Mesodermal cell (in vitro differentiated cells): Measurements from ENCODE around the gene CCL19.
A peak's percentile ranks its signal among the peaks of the same experiment; 100 is the strongest.

ENCODE experiments used
- H3K27ac ChIP-seq: 2 replicates; pipeline ENCODE4 v1.7.0; 2013; ENCODE audit warnings: mild to moderate bottlenecking, low read depth, low read length, moderate library complexity; ENCODE audit not compliant: severe bottlenecking
- H3K36me3 ChIP-seq: 2 replicates; pipeline ENCODE4 v1.7.1; 2013; ENCODE audit warnings: mild to moderate bottlenecking, low read length, moderate library complexity; ENCODE audit not compliant: control insufficient read depth, insufficient read depth
- H3K4me1 ChIP-seq: one replicate; pipeline ENCODE4 v1.7.1; 2013; ENCODE audit warnings: mild to moderate bottlenecking, low read length; ENCODE audit not compliant: insufficient read depth, control insufficient read depth, poor library complexity, severe bottlenecking
- H3K4me3 ChIP-seq: 2 replicates; pipeline ENCODE4 v1.7.0; 2013; ENCODE audit warnings: low read length, control low read depth, mild to moderate bottlenecking; ENCODE audit not compliant: insufficient read depth, poor library complexity, severe bottlenecking; ENCODE audit errors: extremely low read depth
- H3K9me3 ChIP-seq: 2 replicates; pipeline ENCODE4 v1.7.1; 2013; ENCODE audit warnings: mild to moderate bottlenecking, low read length, moderate library complexity; ENCODE audit not compliant: control insufficient read depth
- WGBS, 2 experiments: methylation state at CpG; one replicate each; pipeline ENCODE4 v1.1.5; 2013; ENCODE audit warnings: missing lambda C conversion rate in 2 of 2; ENCODE audit not compliant: insufficient coverage in 2 of 2; 5-methylcytosine and 5-hydroxymethylcytosine counted together

Gene CCL19

DNA sequence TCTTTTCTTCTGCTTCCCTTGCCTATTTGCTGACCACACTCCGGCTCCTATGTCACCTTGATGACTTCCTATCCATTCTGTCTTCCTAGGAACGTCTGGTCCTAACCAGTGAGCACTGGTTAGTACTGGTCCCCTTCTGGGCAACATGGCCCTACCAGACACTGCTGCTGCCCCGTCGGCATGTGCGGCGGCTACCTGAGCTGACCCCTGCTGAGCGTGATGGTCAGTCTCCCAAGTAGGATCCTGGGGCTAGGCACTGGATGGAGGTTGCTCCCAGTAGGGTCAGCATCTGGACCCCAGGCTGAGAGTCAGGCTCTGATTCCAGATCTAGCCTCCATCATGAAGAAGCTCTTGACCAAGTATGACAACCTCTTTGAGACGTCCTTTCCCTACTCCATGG lies 42.4 kb downstream of the CCL19 start:
- peaks cover 22% of the 10 kb centered on the region for H3K4me1 ChIP-seq
- no peak overlapping the region for H3K27ac ChIP-seq
- no peaks in the 10 kb centered on the region for H3K9me3 ChIP-seq
- no peak overlapping the region for H3K4me3 ChIP-seq
- WGBS, 2 experiments = 96 to 98% methylated on average over 5 to 8 of the region's 8 CpGs
- H3K36me3 ChIP-seq = peaks cover 22% of the 10 kb centered on the region

DNA sequence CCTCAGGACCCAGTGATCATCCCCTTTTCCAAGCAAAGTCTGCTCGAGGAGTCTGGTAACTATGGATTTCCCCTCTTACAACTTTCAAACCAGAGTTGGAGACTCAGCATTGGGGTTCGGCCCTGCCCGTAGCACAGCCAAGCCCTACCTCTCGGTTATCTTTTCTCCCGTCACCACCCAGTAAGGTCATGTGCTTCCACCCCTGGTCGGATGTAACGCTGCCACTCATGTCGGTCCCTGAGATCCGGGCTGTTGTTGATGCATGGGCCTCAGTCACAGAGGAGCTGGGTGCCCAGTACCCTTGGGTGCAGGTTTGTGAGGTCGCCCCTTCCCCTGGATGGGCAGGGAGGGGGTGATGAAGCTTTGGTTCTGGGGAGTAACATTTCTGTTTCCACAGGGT lies 43.4 kb downstream of the CCL19 start:
- Histone ChIP-seq H3K36me3 (peaks cover 22% of the 10 kb centered on the region), H3K4me3 (peak overlapping the region; percentile 73), H3K9me3 (no peaks in the 10 kb centered on the region), H3K4me1 (peaks cover 11% of the 10 kb centered on the region), H3K27ac (no peak overlapping the region)
- WGBS, 2 experiments = 92 to 97% methylated on average over 8 to 10 of the region's 10 CpGs

DNA sequence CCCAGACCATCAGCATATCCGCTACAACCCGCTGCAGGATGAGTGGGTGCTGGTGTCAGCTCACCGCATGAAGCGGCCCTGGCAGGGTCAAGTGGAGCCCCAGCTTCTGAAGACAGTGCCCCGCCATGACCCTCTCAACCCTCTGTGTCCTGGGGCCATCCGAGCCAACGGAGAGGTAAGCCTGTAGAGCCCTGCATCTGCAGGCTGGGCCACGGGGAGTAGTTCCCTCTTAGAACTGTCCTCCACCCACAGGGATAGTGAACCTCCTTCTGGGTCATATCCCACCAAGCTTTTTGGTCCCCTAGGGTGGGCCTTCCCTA lies 44.0 kb downstream of the CCL19 start:
- H3K9me3 ChIP-seq = no peaks in the 10 kb centered on the region
- 12 to 13% methylated on average over 8 of the region's 8 CpGs for WGBS, 2 experiments
- H3K4me3 ChIP-seq = peak overlapping the region; percentile 73
- H3K4me1 ChIP-seq = peaks cover 6% of the 10 kb centered on the region
- peaks cover 22% of the 10 kb centered on the region for H3K36me3 ChIP-seq
- peak overlapping the region; percentile 83 for H3K27ac ChIP-seq

DNA sequence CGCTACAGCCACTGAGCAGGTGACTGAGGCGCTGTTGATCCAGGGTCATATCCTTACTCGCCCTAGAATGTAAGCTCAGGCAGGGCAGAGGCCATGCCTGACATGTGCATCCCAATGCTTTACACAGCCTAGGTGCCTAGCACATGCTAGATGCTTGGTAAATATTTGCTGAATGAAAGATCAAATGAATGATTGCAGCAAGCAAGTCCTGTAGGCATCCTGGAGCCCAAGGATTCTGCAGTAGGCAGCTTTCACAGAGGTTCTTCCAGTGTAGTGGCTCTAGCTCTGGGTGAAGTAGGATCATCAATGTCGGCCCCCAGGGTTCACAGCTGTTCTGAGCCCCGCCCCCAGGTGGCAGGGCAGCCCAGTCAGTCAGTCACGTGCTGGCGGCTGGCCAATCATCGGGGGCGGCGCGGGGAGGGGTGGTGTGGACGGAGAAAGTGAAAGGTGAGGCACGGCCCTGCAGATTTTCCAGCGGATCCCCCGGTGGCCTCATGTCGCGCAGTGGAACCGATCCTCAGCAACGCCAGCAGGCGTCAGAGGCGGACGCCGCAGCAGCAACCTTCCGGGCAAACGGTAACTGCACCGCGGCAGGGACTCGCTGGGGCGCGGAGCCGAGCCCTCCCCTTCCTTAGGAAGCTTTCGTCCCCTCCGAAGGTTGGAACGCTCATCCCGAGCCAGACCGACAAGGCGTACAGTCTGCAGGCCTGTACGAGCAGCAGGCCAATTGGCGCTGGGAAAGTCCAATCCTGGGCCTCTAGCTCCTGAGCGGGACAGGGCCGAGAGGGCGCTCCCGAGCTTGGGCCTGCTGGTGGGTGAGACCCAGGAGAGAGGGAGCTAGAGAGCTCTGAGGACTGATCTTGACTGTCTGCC lies 44.6 kb downstream of the CCL19 start, which contains the start of gene GALT:
Gene GALT, plus strand, starts transcription at position 465 of the 873 bp plus-strand sequence. Its CDS starts 30 bp downstream, at position 495.
- 6 to 8% methylated on average over 37 to 41 of the region's 43 CpGs for WGBS, 2 experiments
- H3K36me3 ChIP-seq = peaks cover 22% of the 10 kb centered on the region
- peak within 1 kb of the TSS; percentile 83 for H3K27ac ChIP-seq
- H3K4me1 ChIP-seq = peaks cover 6% of the 10 kb centered on the region
- no peaks in the 10 kb centered on the region for H3K9me3 ChIP-seq
- peak within 1 kb of the TSS; percentile 73 for H3K4me3 ChIP-seq

DNA sequence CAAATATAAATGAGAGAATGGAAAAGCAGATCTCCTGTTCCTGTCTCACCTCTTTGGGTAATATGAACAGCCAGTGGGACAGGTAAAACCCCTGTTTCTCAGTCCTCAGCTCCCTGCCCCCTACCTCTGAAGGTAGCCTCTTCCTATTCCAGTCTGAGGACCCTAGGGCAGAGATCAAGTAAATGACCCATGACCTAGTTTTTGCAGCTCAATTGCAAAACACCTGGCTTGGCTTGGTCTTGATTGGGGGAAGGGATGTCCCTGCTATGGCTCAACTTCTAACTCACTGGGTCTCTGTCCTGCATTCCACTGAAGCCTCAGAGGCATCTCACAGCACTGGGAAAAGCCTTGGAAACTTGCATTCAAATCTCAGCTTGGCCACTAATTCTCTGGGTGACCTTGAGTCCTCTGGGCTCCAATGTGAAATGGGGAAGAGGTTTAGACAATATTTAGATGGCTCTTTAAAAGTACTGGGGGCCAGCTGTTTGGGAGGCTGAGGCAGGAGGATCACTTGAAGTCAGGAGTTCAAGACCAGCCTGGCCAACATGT lies 46.2 kb downstream of the CCL19 start:
- Histone ChIP-seq H3K27ac (no peak overlapping the region), H3K36me3 (peaks cover 17% of the 10 kb centered on the region), H3K9me3 (no peaks in the 10 kb centered on the region), H3K4me1 (peaks cover 6% of the 10 kb centered on the region), H3K4me3 (no peak overlapping the region)

DNA sequence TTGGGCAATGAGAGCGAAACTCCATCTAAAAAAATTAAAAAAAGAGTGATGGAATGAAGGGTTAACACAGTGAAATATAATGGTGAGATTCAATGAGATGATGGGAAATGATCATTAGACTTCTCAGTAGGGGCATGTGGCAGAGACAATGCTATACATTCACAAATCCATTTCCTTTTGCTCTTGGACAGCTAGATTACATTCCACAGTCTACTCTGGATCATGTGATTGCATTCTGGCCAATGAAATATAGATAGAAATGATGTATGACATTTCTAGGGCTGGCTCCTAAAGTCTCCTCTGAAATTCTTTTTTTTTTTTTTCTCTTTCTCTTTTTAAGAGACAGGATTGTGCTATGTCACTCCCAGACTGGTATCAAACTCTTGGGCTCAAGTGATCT lies 48.4 kb downstream of the CCL19 start:
- H3K4me1 ChIP-seq = peaks cover 10% of the 10 kb centered on the region
- no peaks in the 10 kb centered on the region for H3K9me3 ChIP-seq
- no peaks in the 10 kb centered on the region for H3K36me3 ChIP-seq
- no peak overlapping the region for H3K4me3 ChIP-seq
- no peak overlapping the region for H3K27ac ChIP-seq
- WGBS, 2 experiments = 100% methylated on average over 1 of the region's 1 CpG; no CpG with 5 or more reads in 1 of the 2 experiments
